Transverse colon (tissue), 4 donors: ENCODE measurements around the gene PLEKHM2.

Source experiments
- CTCF ChIP-seq, 5 experiments: fragments of 200-600 bp in 3 of 5; fragments of 450-650 bp in 2 of 5; sonication (generic) in 3 of 5; IDR thresholded peaks; 1 replicate in 2 of 5; 2 replicates in 3 of 5; pipeline ENCODE4 v1.5.1; 2016 to 2017; ENCODE audit warnings: antibody characterized with exemption in 5 of 5, inconsistent platforms in 3 of 5, mild to moderate bottlenecking in 2 of 5, moderate library complexity in 1 of 5
- EP300 ChIP-seq: sonication (generic); formaldehyde crosslinking; IDR thresholded peaks from one replicate; pipeline ENCODE4 v1.6.1; 2017; ENCODE audit warnings: antibody characterized with exemption, low read depth
- POLR2A ChIP-seq: fragments of 450-650 bp; IDR thresholded peaks from one replicate; pipeline ENCODE4 v1.6.1; 2016; ENCODE audit warnings: antibody characterized with exemption, mild to moderate bottlenecking, moderate library complexity
- POLR2AphosphoS5 ChIP-seq, 3 donors: sonication (generic); formaldehyde crosslinking; IDR thresholded peaks; one replicate each; pipeline ENCODE4 v1.6.1; 2016; ENCODE audit warnings: antibody characterized with exemption in 3 of 3

GRCh38 chr1:15733726-15734226, 49.7 kb downstream of the PLEKHM2 start:
- no peak for TF ChIP-seq POLR2AphosphoS5 (IDR thresholded peaks at IDR 0.05)
- TF ChIP-seq CTCF (IDR thresholded peaks at IDR 0.05), result no peak
- no peak for TF ChIP-seq POLR2A
- no peak for TF ChIP-seq EP300
